SJSA1 (cell line): ENCODE data around the gene SAPCD2. TPM values are rescaled to one million over a fixed set of nuclear protein-coding genes. Genes with fewer than 3 reads are reported as not detected.
"Not testable (repeated sequence)": the region's sequence is repeated elsewhere in the genome, so short reads cannot be mapped to it uniquely, and the experiment has no call there.

Experiments used
- DNase-seq, 2 experiments: peaks; one replicate each; pipeline ENCODE4 v3.0.0-alpha.2; 2015 to 2020; ENCODE audit warnings: low spot score in 2 of 2, low read depth in 1 of 2
- H3K27ac ChIP-seq: fragments of 250-450 bp; sonication (Bioruptor Pico); 2 replicates; pipeline ENCODE4 v1.5.1; 2020; ENCODE audit warnings: mild to moderate bottlenecking, moderate library complexity
- H3K27me3 ChIP-seq: fragments of 250-450 bp; sonication (Bioruptor Pico); replicated peaks from 2 replicates; pipeline ENCODE4 v1.5.1; 2020; ENCODE audit warnings: mild to moderate bottlenecking, moderate library complexity
- H3K36me3 ChIP-seq: fragments of 250-450 bp; sonication (Bioruptor Pico); 2 replicates; pipeline ENCODE4 v1.5.1; 2020; ENCODE audit warnings: mild to moderate bottlenecking
- H3K4me1 ChIP-seq: fragments of 250-450 bp; sonication (Bioruptor Pico); replicated peaks from 2 replicates; pipeline ENCODE4 v1.6.1; 2021; ENCODE audit warnings: mild to moderate bottlenecking
- H3K4me3 ChIP-seq: fragments of 250-450 bp; sonication (Bioruptor Pico); 2 replicates; pipeline ENCODE4 v1.5.1; 2020; ENCODE audit warnings: mild to moderate bottlenecking
- H3K9me3 ChIP-seq: fragments of 250-450 bp; sonication (Bioruptor Pico); replicated peaks from 2 replicates; pipeline ENCODE4 v1.5.1; 2020; ENCODE audit warnings: mild to moderate bottlenecking
- total RNA-seq: library from RNA; depleted of rRNA; stranded (reverse); fragments of >200 nt; shearing (Covaris generic); gene quantifications from 2 replicates; pipeline ENCODE4 v1.2.3, GENCODE V29; 2014; rRNA removed

Gene SAPCD2, protein sequence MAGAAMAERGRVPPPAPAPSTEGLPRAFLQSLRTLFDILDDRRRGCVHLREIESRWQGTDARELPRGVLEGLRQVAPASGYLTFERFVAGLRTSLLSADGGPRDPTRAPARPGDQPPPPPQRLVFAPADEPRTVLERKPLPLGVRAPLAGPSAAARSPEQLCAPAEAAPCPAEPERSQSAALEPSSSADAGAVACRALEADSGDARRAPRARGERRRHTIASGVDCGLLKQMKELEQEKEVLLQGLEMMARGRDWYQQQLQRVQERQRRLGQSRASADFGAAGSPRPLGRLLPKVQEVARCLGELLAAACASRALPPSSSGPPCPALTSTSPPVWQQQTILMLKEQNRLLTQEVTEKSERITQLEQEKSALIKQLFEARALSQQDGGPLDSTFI
- 21.5 and 24.9 TPM in 2 replicates for total RNA-seq

DNA sequence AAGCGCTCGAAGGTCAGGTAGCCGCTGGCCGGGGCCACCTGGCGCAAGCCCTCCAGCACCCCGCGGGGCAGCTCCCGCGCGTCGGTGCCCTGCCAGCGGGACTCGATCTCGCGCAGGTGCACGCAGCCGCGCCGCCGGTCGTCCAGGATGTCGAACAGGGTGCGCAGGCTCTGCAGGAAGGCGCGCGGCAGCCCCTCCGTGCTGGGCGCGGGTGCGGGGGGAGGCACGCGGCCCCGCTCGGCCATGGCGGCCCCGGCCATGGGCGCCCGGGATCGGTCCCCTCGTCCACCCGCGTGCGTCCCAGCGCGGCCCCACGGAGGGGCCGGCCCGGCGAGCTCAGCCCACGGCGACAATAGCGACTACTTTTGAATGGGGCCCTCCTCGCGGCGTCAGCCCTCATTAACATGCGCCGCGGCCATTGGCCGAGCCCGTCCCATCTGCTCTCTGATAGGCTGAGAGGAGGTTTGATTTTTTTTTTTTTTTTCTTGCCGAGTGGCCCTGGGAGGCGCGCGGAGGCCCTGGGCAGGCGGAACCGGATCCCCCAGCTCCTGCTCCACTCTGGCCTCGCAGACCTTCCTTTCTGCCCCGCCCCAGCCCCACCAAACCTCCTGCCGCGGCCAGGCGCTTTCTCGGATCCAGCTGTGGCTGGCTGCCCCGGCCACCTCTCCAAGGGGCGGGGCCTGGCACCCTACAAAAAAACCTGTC, at the start of gene SAPCD2:
Gene SAPCD2 (minus strand): TSS at position 357 of the 705 bp plus-strand sequence. CDS start 97 bp downstream, at position 260.
- H3K4me3 ChIP-seq: peak within 1 kb of the TSS; percentile 70
- no peaks in the 10 kb centered on the region for H3K27me3 ChIP-seq
- H3K9me3 ChIP-seq: 0 out of 2 replicates have a peak, but pooled peaks cover 3% of the 10 kb centered on the region
- H3K36me3 ChIP-seq: peaks cover 7% of the 10 kb centered on the region; the same call in 1 of the 2 replicates
- peak; percentile 77 to 79 for DNase-seq
- H3K4me1 ChIP-seq: peaks cover 33% of the 10 kb centered on the region
- H3K27ac ChIP-seq: no peak within 1 kb of the TSS

DNA sequence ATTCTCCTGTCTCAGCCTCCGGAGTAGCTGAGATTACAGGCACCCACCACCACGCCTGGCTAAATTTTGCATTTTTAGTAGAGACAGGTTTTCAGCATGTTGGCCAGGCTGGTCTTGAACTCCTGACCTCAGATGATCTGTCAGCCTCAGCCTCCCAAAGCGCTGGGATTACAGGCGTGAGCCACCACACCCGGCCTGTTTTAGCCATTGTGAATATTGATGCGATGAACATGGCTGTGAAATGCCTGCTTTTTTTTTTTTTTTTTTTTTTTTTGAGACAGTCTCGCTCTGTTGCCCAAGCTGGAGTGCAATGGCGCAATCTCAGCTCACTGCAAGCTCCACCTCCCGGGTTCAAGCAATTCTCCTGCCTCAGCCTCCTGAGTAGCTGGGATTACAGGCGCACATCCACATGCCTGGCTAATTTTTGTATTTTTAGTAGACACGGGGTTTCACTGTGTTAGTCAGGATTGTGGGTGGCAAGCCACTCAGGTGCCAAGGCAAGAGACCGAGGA, 47.8 kb upstream of the SAPCD2 start:
- not testable (repeated sequence) for H3K4me3 ChIP-seq, H3K4me1 ChIP-seq, H3K27ac ChIP-seq, H3K36me3 ChIP-seq, H3K9me3 ChIP-seq, DNase-seq
- H3K27me3 ChIP-seq: peaks cover 11% of the 10 kb centered on the region

DNA sequence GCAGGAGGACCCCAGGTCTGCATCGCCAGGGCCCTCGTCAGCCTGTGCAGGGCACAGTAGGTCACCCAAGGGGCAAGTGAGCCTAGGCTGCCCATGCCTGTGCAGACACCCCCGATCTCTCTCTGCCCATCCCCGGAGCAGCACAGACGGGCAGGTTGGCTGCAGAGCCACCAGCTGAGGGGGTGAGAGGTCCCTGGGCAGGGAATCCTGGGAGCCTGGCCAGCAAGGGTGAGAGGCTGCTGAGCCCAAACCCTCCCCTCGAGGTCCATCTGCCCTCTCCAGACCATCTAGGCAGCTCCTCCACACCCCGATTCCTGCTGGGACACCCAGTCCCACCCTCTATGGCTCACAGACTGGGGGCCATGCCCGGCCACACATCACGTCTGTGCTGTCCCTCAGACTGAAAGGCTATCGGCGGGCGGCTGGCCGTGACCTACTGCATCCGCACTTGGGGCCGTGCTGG, 46.9 kb upstream of the SAPCD2 start:
- no peak for DNase-seq
- H3K27me3 ChIP-seq: peaks cover 11% of the 10 kb centered on the region
- H3K4me1 ChIP-seq: peaks cover 6% of the 10 kb centered on the region

DNA sequence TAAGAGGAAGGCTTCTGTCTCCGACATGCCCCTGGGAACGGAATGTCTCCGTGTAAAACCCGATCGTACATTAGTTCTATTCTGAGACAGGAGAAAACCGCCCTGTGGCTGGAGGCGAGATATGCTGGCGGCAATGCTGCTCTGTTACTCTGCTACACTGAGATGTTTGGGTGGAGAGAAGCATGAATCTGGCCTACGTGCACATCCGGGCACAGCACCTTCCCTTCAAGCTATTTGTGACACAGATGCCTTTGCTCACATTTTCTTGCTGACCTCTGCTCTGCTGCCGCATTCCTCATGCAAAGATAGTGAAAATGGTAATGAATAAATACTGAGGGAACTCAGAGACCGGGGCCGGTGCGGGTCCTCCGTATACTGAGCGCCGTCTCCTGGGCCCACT, 46.4 kb upstream of the SAPCD2 start:
- H3K9me3 ChIP-seq: no peaks in the 10 kb centered on the region
- peaks cover 6% of the 10 kb centered on the region for H3K4me1 ChIP-seq
- H3K36me3 ChIP-seq: no peaks in the 10 kb centered on the region
- no peak overlapping the region for H3K4me3 ChIP-seq
- no peak for DNase-seq
- peaks cover 11% of the 10 kb centered on the region for H3K27me3 ChIP-seq
- H3K27ac ChIP-seq: no peak overlapping the region

More for the DNA sequence above, 46.9 kb upstream of the SAPCD2 start:
- H3K4me3 ChIP-seq: no peak overlapping the region
- no peaks in the 10 kb centered on the region for H3K9me3 ChIP-seq
- H3K27ac ChIP-seq: no peak overlapping the region
- H3K36me3 ChIP-seq: no peaks in the 10 kb centered on the region

DNA sequence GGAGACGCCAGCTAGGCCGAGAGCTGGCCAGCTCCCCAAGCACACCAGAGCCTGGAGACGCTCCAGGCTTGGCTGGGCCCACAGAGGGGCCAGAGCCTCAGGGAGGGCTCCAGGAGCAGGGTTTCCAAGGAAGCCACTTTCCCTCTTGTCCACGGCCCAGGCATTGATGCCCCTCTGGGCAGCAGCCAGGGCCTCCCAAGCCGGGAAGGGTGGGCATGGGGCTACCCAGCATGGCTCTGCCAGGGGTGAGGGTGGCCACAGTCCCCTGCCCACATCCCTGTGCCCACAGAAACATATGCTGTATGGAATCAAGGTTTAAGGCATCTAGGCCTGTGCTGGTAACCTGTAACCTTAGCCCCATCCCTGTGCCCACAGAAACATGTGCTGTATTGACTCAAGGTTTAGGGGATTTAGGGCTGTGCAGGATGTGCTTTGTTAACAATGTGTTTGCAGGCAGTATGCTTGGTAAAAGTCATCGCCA, 45.7 kb upstream of the SAPCD2 start:
- Histone ChIP-seq H3K4me3 (no peak overlapping the region), H3K36me3 (no peaks in the 10 kb centered on the region), H3K27me3 (peaks cover 11% of the 10 kb centered on the region), H3K27ac (no peak overlapping the region), H3K4me1 (peaks cover 6% of the 10 kb centered on the region), H3K9me3 (no peaks in the 10 kb centered on the region)
- no peak for DNase-seq

DNA sequence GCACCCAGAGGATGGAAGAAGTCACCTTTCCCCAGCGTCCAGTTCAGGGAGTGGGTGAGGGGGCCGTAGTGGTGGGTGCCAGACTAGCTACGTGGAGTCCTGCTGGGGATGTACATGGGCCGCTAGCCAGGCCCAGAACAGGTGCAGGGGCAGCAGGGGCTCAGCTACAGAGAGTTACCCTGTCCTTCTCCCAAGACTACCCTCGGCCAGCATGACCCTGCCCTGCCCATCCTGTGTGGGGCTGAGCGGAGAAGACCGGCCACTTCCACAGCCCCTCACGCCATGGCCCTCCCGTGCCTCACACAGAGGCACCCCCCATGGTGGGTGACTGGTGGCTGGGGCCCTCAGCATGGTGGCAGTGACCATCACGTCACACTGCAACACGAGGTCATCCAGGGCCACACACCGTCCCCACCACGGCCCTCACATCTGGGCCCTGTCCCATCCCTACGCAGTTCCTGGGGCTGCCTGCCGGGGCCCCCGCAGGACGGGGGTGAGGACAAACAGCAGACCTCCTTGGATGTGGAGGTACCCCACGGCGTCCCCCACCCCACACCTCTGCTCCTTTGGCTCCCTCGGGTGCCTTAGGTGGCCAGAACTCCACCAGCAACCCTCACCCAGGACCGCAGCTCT, 45.2 kb upstream of the SAPCD2 start:
- Histone ChIP-seq H3K9me3 (no peaks in the 10 kb centered on the region), H3K4me1 (peaks cover 6% of the 10 kb centered on the region), H3K4me3 (no peak overlapping the region), H3K36me3 (no peaks in the 10 kb centered on the region), H3K27me3 (peaks cover 11% of the 10 kb centered on the region), H3K27ac (no peak overlapping the region)
- no peak for DNase-seq

DNA sequence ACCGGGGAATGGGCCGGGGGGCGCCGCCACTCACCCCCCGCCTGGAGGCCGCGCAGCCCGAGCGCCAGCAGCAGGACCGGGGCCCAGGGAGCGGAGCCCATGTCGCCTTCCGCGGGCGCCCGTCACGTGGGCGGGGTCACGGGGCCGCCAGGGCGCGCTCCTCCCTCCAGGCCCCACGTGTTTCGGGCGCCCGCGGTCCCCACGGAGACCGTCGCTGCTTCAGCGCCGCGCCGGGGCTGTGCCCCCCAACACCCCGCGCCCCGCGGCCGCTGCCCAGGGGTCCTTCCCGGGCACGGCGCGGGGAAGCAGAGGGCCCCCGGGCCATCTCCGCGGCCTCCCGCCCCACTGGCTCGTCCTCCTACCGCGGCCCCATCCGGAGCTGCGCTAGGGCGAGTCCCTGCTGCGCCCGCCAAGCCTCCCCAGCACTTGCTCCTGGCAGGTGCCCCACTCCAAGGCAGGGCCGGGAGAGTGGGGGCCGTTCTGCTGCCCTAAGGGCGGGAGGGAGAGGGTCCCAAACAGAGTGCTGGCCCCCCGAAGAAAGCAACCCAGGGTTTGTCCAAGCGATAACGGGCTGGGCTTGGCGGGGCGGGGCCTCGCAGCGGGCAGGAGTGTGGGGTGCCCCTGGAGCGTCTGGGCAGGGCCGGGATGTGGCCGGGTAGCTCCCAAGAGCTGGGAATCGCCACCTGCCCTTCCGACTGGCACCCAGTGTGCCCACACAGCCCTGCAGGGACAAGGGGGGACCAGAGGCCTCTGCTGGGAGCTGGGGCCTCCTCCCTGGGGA, 44.4 kb upstream of the SAPCD2 start, which contains the start of gene DPP7:
Gene DPP7 (minus strand): TSS at position 121 of the 781 bp plus-strand sequence. CDS start 20 bp downstream, at position 101.
- Histone ChIP-seq H3K9me3 (no peaks in the 10 kb centered on the region), H3K27ac (no peak within 1 kb of the TSS), H3K27me3 (peaks cover 11% of the 10 kb centered on the region), H3K4me3 (peak within 1 kb of the TSS; percentile 43), H3K36me3 (peaks cover 2% of the 10 kb centered on the region; the same call in 1 of the 2 replicates), H3K4me1 (peaks cover 6% of the 10 kb centered on the region)
- DNase-seq: no peak

DNA sequence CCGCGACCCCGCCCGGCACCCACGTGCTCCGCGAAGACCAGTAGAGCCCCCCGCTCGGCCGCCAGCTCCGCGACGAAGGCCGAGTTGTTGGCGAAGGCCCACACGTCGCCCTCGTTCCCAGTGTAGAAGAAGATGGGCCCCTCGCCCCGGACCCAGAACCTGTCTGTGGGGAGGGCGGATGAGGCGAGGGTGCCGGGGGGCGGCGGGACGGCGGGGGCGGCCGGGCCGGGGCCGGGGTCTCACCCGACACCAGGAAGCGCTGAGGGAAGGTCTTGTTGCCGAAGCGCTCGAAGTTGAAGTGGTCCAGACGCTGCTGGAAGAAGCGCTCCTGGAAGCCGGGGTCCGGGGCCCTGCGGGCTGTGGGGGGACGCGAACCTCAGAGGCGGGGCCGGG, 43.9 kb upstream of the SAPCD2 start:
- Histone ChIP-seq H3K36me3 (peaks cover 8% of the 10 kb centered on the region; the same call in 1 of the 2 replicates), H3K4me3 (peak overlapping the region; percentile 43), H3K9me3 (no peaks in the 10 kb centered on the region), H3K27me3 (peaks cover 11% of the 10 kb centered on the region), H3K4me1 (peaks cover 6% of the 10 kb centered on the region), H3K27ac (no peak overlapping the region)
- DNase-seq: no peak

DNA sequence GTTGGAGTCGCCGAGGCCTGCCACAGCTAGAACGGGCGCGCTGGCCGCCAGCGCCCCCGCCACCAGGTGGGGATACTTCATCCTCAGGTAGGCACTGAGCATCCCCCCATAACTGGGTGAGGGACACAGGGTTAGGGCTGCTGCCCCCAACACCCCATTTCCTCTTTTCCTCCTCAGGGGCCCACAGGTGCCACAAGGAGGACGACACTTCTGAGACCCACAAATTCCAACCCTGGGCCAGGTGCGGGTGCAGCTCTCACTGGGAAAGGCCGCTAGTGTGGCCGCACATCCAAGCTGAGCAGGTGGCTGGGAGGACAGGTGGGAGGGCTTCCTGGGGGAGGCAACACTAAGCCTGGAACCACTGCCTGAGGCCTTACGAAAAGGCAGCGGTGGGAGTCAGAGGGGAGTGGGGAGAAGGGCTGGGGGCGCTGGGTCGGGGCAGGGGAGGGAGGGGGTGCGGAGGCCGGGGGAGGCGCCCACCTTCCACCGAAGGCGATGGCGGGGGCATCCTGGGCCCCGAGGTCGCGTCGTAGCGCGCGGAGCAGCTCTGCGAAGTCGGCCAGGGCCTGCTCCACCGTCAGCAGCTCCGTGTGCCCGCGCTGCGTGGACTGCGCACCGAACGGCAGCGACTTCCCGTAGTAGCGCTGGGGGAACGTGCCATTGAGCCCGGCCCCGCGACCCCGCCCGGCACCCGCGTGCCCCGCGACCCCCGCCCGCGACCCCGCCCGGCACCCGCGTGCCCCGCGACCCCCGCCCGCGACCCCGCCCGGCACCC, 43.2 kb upstream of the SAPCD2 start:
- DNase-seq: no peak
- H3K4me1 ChIP-seq: peaks cover 6% of the 10 kb centered on the region
- H3K9me3 ChIP-seq: no peaks in the 10 kb centered on the region
- H3K27me3 ChIP-seq: peaks cover 11% of the 10 kb centered on the region
- peaks cover 11% of the 10 kb centered on the region; the same call in 1 of the 2 replicates for H3K36me3 ChIP-seq
- no peak overlapping the region for H3K27ac ChIP-seq
- no peak overlapping the region for H3K4me3 ChIP-seq

DNA sequence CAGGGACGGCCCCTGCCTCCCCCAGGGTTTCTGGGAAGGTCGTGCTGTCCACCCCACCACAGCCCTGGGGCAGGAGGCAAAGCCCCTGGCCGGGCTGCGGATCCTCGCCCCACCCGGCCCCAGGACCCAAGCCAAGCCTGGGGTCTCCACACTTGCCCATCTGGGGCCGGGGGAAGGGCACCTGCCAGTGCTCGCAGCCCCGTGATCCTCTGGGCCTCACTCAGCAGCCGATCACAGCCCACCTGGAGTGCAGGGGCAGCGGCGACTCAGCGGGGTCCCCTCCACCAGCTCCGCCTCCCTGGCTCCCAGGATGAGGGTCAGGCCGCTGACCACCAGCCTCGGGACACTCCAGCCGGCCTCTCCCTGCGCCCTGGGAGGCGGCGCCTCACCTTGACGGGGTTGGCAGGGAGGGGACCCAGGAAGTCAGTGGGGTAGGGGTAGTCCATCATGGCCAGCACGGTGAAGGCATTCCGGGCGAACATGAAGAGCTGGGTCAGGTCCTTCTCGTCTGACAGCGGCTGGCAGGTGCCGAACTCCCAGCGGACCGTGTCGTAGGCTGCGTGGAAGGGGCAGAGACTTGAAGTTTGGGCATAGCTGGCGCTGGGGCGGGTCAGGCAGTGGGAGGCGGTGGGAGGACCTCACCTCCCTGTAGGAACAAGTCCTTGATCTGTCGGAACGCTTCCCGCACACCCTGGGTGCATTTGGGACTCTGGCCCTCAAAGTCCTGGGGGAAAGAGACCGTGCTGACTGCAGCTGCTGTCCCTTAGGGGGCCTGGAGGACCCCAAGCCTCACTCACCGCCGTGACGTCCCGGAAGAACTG, 42.4 kb upstream of the SAPCD2 start:
- peaks cover 6% of the 10 kb centered on the region for H3K4me1 ChIP-seq
- H3K4me3 ChIP-seq: no peak overlapping the region
- peaks cover 13% of the 10 kb centered on the region; the same call in 1 of the 2 replicates for H3K36me3 ChIP-seq
- no peak for DNase-seq
- H3K9me3 ChIP-seq: no peaks in the 10 kb centered on the region
- peaks cover 11% of the 10 kb centered on the region for H3K27me3 ChIP-seq
- no peak overlapping the region for H3K27ac ChIP-seq

DNA sequence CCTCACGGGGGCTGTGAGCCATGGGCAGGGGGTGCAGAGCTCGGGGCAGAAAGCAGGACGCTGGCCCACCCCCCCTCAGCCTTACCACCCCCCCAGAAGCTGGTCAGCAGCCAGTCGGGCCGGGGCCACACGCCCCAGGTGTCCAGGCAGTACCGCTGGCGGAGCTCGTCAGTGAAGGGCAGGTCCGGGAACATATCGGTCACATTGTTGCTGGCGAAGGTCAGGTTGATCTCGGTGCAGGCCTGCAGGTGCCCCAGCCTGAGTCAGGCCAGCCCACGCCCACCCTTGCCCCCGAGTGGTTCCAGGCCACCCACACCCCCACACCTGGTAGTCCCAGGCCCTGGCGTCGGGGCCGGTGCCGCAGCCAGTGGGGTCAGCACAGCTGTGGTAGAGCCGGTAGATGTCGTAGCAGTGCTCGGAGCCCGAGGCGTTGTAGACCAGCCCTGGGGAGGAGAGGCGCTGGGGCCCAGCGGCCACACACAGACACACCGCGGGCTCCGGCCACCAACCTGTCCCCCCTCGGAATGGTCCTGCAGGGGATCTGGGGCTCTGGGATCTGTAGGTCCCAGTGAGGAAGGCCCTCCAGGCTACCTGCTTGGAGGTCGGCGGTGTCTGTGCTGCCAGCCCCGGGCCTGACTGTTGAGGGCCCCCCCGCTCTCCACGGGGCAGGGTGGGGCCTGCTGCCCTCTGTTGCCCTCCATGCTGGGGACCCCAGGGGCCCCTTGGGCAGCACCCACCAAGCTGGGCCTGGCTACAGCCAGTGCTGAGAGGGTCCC, 41.6 kb upstream of the SAPCD2 start:
- H3K27ac ChIP-seq: no peak overlapping the region
- peaks cover 6% of the 10 kb centered on the region for H3K4me1 ChIP-seq
- DNase-seq: no peak
- H3K27me3 ChIP-seq: peaks cover 11% of the 10 kb centered on the region
- H3K4me3 ChIP-seq: no peak overlapping the region
- H3K36me3 ChIP-seq: peaks cover 18% of the 10 kb centered on the region
- no peaks in the 10 kb centered on the region for H3K9me3 ChIP-seq
